HL-60 (cell line): Measurements from ENCODE around the gene MRPL49.
A peak's percentile ranks its signal among the peaks of the same experiment; 100 is the strongest.

Source experiments
- DNase-seq, 2 experiments: peaks; one replicate each; pipeline ENCODE4 v3.0.0-alpha.2; 2010 to 2020; ENCODE audit warnings: low read depth in 1 of 2, low spot score in 1 of 2
- H3K27ac ChIP-seq: fragments of 250-450 bp; sonication (Bioruptor Pico); replicated peaks from 2 replicates; pipeline ENCODE4 v1.5.1; 2020; ENCODE audit warnings: mild to moderate bottlenecking, moderate library complexity
- H3K27me3 ChIP-seq: fragments of 250-450 bp; sonication (Bioruptor Pico); 2 replicates; pipeline ENCODE4 v1.5.1; 2021; ENCODE audit warnings: mild to moderate bottlenecking, moderate library complexity; ENCODE audit not compliant: insufficient read depth, poor library complexity, severe bottlenecking
- H3K4me3 ChIP-seq: replicated peaks from 2 replicates; pipeline ENCODE4 v1.5.1; 2011; ENCODE audit warnings: mild to moderate bottlenecking, control low read depth, low read length; ENCODE audit not compliant: insufficient read depth
- CTCF ChIP-seq: IDR thresholded peaks from one replicate; pipeline ENCODE4 v1.5.1; 2011; ENCODE audit warnings: low read length, control low read depth, inconsistent platforms; ENCODE audit not compliant: insufficient read depth
- GABPA ChIP-seq: IDR thresholded peaks from 2 replicates; pipeline ENCODE4 v1.6.1; 2012; ENCODE audit warnings: low read depth
- POLR2AphosphoS5 ChIP-seq: IDR thresholded peaks from 2 replicates; pipeline ENCODE4 v1.6.1; 2012; ENCODE audit warnings: low read depth
- SPI1 ChIP-seq: IDR thresholded peaks from 2 replicates; pipeline ENCODE4 v1.6.1; 2012; ENCODE audit warnings: low read depth, mild to moderate bottlenecking, borderline replicate concordance
- TF ChIP-seq, protein P1 (sequence below): IDR thresholded peaks from 2 replicates; pipeline ENCODE4 v1.6.1; 2012; ENCODE audit warnings: low read depth; ENCODE audit not compliant: insufficient replicate concordance

MRPL49 gene

DNA sequence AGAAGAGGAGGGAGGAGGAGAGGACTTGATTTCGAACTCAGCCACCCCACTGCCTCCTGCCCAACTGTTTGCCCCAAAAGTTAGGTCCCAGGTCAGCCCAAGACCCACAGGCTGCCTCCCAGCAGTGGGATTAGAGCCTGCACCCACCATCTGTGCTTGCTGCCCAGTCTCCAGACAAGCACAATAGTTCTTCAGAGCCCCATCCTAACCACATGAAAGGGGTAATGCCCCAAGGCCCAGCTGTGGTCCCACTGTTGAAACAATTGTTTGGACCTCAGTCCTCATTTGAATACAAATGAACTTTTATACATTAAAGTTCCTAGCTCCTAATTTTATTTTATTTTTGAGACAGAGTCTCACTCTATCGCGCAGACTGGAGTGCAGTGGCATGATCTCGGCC is 31.5 kb upstream of the MRPL49 start:
- no peak overlapping the region for H3K27ac ChIP-seq
- DNase-seq, result no peak
- H3K4me3 ChIP-seq, result no peak overlapping the region
- TF ChIP-seq POLR2AphosphoS5, result no peak
- TF ChIP-seq GABPA, result no peak
- TF ChIP-seq CTCF, result no peak
- TF ChIP-seq, protein P1, sequence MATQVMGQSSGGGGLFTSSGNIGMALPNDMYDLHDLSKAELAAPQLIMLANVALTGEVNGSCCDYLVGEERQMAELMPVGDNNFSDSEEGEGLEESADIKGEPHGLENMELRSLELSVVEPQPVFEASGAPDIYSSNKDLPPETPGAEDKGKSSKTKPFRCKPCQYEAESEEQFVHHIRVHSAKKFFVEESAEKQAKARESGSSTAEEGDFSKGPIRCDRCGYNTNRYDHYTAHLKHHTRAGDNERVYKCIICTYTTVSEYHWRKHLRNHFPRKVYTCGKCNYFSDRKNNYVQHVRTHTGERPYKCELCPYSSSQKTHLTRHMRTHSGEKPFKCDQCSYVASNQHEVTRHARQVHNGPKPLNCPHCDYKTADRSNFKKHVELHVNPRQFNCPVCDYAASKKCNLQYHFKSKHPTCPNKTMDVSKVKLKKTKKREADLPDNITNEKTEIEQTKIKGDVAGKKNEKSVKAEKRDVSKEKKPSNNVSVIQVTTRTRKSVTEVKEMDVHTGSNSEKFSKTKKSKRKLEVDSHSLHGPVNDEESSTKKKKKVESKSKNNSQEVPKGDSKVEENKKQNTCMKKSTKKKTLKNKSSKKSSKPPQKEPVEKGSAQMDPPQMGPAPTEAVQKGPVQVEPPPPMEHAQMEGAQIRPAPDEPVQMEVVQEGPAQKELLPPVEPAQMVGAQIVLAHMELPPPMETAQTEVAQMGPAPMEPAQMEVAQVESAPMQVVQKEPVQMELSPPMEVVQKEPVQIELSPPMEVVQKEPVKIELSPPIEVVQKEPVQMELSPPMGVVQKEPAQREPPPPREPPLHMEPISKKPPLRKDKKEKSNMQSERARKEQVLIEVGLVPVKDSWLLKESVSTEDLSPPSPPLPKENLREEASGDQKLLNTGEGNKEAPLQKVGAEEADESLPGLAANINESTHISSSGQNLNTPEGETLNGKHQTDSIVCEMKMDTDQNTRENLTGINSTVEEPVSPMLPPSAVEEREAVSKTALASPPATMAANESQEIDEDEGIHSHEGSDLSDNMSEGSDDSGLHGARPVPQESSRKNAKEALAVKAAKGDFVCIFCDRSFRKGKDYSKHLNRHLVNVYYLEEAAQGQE, result no peak
- TF ChIP-seq SPI1, result no peak
- H3K27me3 ChIP-seq, result no peaks in the 10 kb centered on the region

- peak overlapping the region; percentile 90 for H3K27ac ChIP-seq
Measured at GRCh38 chr11:65095427-65095826, 26.7 kb upstream of the MRPL49 start.

DNA sequence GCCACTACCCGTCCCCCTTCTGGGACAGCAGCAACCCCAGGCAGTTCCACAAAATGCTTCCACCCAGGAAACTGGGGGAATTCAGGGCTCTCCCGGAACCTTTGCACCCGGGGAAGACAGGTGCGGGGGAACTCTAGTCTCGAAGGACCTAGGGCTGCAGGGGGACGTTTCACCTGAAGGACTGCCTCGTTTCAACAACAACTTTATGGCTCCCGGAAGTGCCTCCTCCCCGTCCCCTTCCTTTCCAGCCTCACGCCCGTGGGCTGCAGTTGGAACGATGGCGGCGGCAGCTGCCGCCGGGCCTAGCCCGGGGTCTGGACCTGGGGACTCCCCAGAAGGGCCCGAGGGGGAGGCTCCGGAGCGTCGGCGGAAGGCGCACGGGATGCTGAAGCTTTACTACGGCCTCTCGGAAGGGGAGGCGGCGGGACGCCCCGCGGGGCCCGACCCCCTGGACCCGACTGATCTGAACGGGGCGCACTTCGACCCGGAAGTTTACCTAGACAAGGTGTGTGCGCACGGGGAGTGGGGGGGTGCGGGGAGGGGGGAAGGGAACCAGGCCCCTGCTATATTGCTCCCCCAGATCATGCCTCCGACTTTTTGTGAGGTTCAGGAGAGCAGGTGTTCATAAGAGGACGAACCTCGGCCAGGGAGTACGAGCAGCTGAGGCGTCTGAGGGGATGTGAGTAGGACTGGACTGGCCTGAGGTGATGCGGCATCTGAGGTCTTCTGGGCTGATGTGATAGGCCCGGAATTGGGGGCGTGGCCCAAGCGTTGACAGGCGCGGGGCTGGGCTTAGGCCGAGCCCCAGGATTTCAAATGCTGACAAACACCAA is 25.9 kb upstream of the MRPL49 start, which contains the start of gene VPS51:
TSS of gene VPS51 (plus strand) at position 241 of the 833 bp plus-strand sequence. CDS start at position 278, 37 bp downstream.
- peak; percentile 81 to 90 for DNase-seq
- H3K27me3 ChIP-seq, result no peaks in the 10 kb centered on the region
- TF ChIP-seq POLR2AphosphoS5 (peak; percentile 71), CTCF (no peak), SPI1 (peak; percentile 11; the same call in 1 of the 2 replicates), GABPA (peak; percentile 99)
- TF ChIP-seq, protein P1, result no peak
- peak within 1 kb of the TSS; percentile 66 for H3K4me3 ChIP-seq
- H3K27ac ChIP-seq, result peak within 1 kb of the TSS; percentile 90

More at GRCh38 chr11:65095427-65095826, 26.7 kb upstream of the MRPL49 start:
- Histone ChIP-seq H3K4me3 (no peak overlapping the region), H3K27me3 (no peaks in the 10 kb centered on the region)
- TF ChIP-seq SPI1 (no peak), GABPA (no peak), CTCF (no peak), POLR2AphosphoS5 (no peak)
- TF ChIP-seq, protein P1, result no peak
- no peak for DNase-seq
